Immature natural killer cell (primary cell): ENCODE results near the gene ASF1B. TPM values are rescaled to one million over a fixed set of nuclear protein-coding genes. Genes with fewer than 3 reads are reported as not detected.

ENCODE experiments used
- DNase-seq, 3 donors: peaks; one replicate each; pipeline ENCODE4 v3.0.0; 2022; ENCODE audit warnings: mixed read lengths in 1 of 3
- H3K27ac Mint-ChIP-seq, 6 donors: one replicate each; pipeline ENCODE4 v1.8.0; 2020; ENCODE audit warnings: mixed read lengths in 6 of 6, mild to moderate bottlenecking in 5 of 6, inconsistent platforms in 4 of 6, moderate library complexity in 3 of 6
- H3K27me3 Mint-ChIP-seq, 3 donors: one replicate each; pipeline ENCODE4 v1.8.0; 2020 to 2021; ENCODE audit warnings: low read depth in 3 of 3, mild to moderate bottlenecking in 3 of 3, mixed read lengths in 3 of 3, moderate library complexity in 3 of 3, inconsistent platforms in 1 of 3
- H3K36me3 Mint-ChIP-seq, 3 donors: one replicate each; pipeline ENCODE4 v1.8.0; 2020; ENCODE audit warnings: mixed read lengths in 3 of 3, inconsistent platforms in 2 of 3, mild to moderate bottlenecking in 2 of 3
- H3K4me1 Mint-ChIP-seq, 2 donors: one replicate each; pipeline ENCODE4 v1.8.0; 2020; ENCODE audit warnings: inconsistent platforms in 2 of 2, mild to moderate bottlenecking in 2 of 2, mixed read lengths in 2 of 2, moderate library complexity in 1 of 2
- H3K4me3 Mint-ChIP-seq, 5 donors: one replicate each; pipeline ENCODE4 v1.8.0; 2020; ENCODE audit warnings: mild to moderate bottlenecking in 5 of 5, mixed read lengths in 5 of 5, inconsistent platforms in 3 of 5, moderate library complexity in 3 of 5
- H3K9me3 Mint-ChIP-seq, 6 donors: one replicate each; pipeline ENCODE4 v1.8.0; 2020; ENCODE audit warnings: mild to moderate bottlenecking in 6 of 6, mixed read lengths in 6 of 6, inconsistent platforms in 4 of 6, moderate library complexity in 3 of 6
- polyA plus RNA-seq, 3 donors: library from polyadenylated mRNA; unstranded; fragments of 300-500 nt; fragmentation: Illumina TruSeq; gene quantifications; one replicate each; pipeline ENCODE4 v1.2.3, GENCODE V29; 2021

The ASF1B gene
- polyA plus RNA-seq, 3 donors from 2014 or later, result 7.0 to 11.8 (median 9.7) TPM

DNA sequence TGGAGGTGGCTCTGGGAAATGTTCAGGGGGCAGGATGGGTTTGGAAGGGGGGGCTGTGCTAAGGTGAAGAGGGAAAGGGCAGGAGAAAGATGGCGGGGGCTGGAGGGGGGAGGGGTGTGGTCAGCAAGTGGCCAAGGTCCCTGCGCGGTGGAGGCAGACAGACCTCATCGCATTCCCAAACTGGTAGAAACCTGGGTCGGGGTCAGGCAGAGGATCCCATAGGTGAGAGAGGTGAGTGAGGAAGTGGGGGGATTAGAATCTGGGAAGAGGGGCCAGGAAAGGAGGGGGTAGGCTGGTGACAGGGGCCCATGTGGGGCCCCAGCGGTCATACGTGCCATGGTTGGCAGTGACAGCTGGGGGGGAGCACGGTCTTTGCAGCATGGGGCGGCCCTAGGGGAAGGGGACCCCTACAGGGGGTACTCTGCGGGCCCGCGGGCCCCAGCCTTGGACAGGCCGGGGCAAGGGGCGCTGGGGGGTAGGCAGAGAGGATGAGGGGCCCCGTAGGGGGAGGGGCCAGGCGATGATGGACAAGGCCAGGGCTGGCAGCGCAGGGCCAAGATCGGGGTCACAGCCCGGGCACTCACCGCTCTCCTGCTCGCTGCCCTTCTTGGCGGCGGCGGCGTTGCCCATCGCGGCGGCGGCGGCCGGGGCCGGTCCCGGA is 19.3 kb downstream of the ASF1B start:
- no peaks in the 10 kb centered on the region for H3K36me3 Mint-ChIP-seq
- peak overlapping the region in 5 of 6 donors; percentile 77 to 91 (median 84) for H3K27ac Mint-ChIP-seq
- DNase-seq, result peak in 1 of 3 donors; percentile 14
- H3K4me1 Mint-ChIP-seq, result peaks cover 29 to 32% of the 10 kb centered on the region in 2 donors
- peaks cover 5 to 9% (median 7%) of the 10 kb centered on the region in 3 donors for H3K27me3 Mint-ChIP-seq
- peak overlapping the region; percentile 74 to 92 (median 88) for H3K4me3 Mint-ChIP-seq
- H3K9me3 Mint-ChIP-seq, result peaks cover 0 to 1% (median 0%) of the 10 kb centered on the region in 6 donors

DNA sequence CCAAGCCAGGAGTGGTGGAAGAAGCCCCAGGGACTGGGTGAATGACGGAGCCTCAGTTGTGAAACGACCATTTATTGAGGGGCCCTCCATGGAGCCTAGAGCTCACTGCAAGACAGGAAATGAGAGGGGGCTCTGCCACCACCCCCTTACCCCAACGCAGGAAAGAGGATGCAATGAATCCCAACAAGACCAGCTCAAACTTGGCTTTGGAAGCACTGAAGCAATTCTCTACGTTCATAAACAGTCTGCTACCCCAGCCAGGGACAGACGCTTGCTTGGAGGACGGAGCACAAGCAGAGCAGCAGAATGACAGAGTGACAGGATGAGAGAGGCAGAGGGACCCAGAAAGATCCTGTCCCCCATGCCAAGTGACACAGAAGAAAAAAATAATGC is 19.9 kb downstream of the ASF1B start:
- no peak for DNase-seq
- Mint-ChIP-seq H3K27ac (peak overlapping the region; percentile 22 to 91 (median 78)), H3K4me1 (peaks cover 29 to 32% of the 10 kb centered on the region in 2 donors)

DNA sequence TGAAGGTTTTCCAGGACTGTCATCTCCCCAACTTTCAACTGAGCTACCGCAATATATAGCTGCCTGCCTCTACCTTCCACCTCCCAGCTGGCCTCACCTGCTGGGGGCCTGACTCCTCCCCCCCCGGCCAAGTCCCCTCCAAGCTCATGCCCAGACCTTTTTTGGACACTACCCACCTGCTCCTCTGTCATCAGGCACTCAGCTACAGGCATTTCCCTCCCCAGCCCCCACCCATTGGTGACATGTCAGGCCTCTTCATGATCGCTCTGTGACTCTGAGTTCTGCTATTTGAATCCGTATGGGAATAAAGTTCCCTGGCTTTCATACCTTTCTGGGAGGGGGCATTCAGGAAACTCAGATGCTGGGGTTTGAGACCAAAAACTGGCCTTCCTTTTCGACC is 20.6 kb downstream of the ASF1B start:
- Mint-ChIP-seq H3K27ac (peak overlapping the region in 3 of 6 donors; percentile 24 to 77 (median 34)), H3K4me3 (peak overlapping the region; percentile 74 to 92 (median 88)), H3K27me3 (peaks cover 5 to 9% (median 7%) of the 10 kb centered on the region in 3 donors), H3K4me1 (peaks cover 29 to 32% of the 10 kb centered on the region in 2 donors), H3K36me3 (no peaks in the 10 kb centered on the region), H3K9me3 (peaks cover 0 to 1% (median 0%) of the 10 kb centered on the region in 6 donors)
- DNase-seq, result no peak

More for the DNA sequence above, 19.9 kb downstream of the ASF1B start:
- H3K27me3 Mint-ChIP-seq, result peaks cover 5 to 9% (median 7%) of the 10 kb centered on the region in 3 donors
- H3K36me3 Mint-ChIP-seq, result no peaks in the 10 kb centered on the region
- peaks cover 0 to 1% (median 0%) of the 10 kb centered on the region in 6 donors for H3K9me3 Mint-ChIP-seq
- peak overlapping the region; percentile 74 to 92 (median 88) for H3K4me3 Mint-ChIP-seq

DNA sequence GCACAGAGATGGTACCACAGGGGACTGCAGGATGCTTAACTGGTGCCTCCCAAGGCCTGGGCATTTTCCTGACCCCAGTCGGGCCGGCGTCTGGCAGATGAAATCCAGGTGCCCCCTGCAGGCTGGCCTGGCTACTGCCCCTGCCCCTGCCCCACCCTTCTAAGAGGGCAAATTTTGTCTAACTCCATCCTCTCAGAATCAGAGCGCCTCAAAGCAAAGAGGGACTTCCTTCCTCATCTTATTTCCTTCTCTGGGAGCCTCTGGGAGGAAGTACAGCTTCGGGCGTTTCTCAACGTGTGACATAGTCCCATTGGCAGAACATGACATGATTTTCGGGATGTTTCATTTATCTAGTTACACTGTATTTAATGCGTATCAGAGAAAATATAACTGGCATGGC is 21.5 kb downstream of the ASF1B start:
- Mint-ChIP-seq H3K4me1 (peaks cover 29 to 32% of the 10 kb centered on the region in 2 donors), H3K27me3 (peaks cover 5 to 9% (median 7%) of the 10 kb centered on the region in 3 donors), H3K4me3 (peak overlapping the region in 2 of 5 donors; percentile 33 to 35), H3K9me3 (peaks cover 0 to 1% (median 0%) of the 10 kb centered on the region in 6 donors), H3K27ac (peak overlapping the region in 1 of 6 donors; percentile 40), H3K36me3 (no peaks in the 10 kb centered on the region)
- peak; percentile 40 to 43 (median 42) for DNase-seq

DNA sequence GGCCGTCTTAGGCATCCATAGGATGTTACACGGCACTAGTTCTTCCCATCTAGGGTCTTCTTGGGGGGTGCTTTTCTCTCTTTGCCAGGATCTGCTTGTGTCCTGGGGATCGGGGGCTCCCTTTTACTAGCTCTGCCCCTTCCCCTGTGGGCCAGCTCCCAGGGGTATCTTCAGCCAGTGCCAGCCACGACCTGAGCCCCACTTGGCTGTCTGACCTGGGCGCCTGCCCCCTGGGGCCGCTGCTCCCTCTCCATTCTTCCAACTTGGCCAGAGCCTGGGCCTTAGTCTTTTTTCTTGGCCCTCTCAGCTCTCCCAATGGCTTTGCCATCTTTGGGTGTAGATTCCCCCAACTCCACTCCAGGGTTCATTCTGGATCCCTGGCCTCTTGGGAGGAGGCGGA is 21.9 kb downstream of the ASF1B start:
- no peak for DNase-seq
- Mint-ChIP-seq H3K36me3 (no peaks in the 10 kb centered on the region), H3K27ac (peak overlapping the region in 1 of 6 donors; percentile 40), H3K9me3 (peaks cover 0 to 1% (median 0%) of the 10 kb centered on the region in 6 donors), H3K4me3 (no peak overlapping the region), H3K4me1 (peaks cover 29 to 32% of the 10 kb centered on the region in 2 donors), H3K27me3 (peaks cover 5 to 9% (median 7%) of the 10 kb centered on the region in 3 donors)

DNA sequence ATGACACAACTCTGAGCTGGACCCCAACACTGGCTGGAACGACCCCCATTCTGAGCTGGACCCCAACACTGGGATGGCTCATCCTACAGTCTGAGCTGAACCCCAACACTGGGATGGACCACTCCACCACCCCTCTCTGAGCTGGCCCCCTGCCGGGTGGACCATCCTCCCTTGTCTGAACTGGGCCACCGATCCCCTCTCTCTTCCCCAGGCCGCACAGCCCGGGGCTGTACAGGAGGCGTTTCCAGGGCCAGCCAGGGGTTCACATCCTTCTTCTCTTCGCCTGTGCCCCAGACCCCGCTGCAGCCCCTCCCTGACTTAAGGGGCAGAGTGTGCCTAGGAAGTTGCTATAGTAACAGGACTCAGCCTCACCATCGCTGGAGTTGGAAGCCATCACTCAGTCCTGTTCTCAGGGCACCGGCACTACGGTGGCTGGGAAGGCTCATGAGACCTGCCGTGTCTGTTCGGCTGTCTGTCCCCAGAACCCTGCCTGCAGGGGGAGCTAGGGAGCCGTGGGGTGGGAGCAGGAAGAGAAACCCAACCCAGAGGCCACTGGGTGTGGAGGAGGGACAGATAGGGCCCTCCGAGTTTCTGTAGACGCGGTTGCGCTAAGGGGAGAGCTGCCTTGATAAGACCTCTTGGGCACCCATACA is 22.5 kb downstream of the ASF1B start:
- H3K4me1 Mint-ChIP-seq, result peaks cover 23 to 28% of the 10 kb centered on the region in 2 donors
- H3K27me3 Mint-ChIP-seq, result peaks cover 5 to 9% (median 7%) of the 10 kb centered on the region in 3 donors
- H3K9me3 Mint-ChIP-seq, result peaks cover 0 to 1% (median 0%) of the 10 kb centered on the region in 6 donors
- peak overlapping the region in 1 of 6 donors; percentile 40 for H3K27ac Mint-ChIP-seq
- no peak overlapping the region for H3K4me3 Mint-ChIP-seq
- no peaks in the 10 kb centered on the region for H3K36me3 Mint-ChIP-seq
- DNase-seq, result peak; percentile 21 to 32 (median 27)

DNA sequence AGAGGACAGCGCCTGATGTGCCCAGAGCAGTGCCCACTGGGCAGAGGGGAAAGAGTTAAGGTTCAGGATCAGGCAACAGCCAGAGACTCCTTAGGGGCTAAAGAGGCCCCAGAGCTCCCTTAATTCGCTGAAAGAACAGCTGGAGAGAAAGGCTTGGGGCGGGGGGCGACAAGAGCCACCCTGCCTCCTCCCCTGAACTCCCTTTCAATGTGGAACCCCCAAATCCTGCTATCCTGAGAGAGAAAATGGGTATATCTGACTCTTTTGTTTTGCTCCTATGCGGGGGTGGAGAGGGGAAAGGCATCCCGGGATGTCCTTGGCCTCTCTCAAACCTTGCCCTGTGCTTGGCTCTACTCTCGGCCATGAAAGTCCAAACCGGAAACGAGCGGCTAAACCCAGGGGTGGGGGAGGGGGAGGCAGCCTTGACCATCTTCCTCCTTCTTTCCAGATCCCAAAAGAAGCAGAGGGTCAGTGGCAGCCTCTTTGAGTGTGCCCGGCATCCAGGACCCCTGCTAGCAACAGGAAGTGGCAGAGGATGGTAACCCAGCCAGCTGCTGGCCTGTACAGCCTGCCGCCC is 23.5 kb downstream of the ASF1B start:
- no peak for DNase-seq
- Mint-ChIP-seq H3K36me3 (no peaks in the 10 kb centered on the region), H3K9me3 (peaks cover 0 to 1% (median 0%) of the 10 kb centered on the region in 6 donors), H3K4me3 (no peak overlapping the region), H3K27ac (no peak overlapping the region), H3K4me1 (peaks cover 17 to 23% of the 10 kb centered on the region in 2 donors), H3K27me3 (peaks cover 3 to 6% (median 4%) of the 10 kb centered on the region in 3 donors)

DNA sequence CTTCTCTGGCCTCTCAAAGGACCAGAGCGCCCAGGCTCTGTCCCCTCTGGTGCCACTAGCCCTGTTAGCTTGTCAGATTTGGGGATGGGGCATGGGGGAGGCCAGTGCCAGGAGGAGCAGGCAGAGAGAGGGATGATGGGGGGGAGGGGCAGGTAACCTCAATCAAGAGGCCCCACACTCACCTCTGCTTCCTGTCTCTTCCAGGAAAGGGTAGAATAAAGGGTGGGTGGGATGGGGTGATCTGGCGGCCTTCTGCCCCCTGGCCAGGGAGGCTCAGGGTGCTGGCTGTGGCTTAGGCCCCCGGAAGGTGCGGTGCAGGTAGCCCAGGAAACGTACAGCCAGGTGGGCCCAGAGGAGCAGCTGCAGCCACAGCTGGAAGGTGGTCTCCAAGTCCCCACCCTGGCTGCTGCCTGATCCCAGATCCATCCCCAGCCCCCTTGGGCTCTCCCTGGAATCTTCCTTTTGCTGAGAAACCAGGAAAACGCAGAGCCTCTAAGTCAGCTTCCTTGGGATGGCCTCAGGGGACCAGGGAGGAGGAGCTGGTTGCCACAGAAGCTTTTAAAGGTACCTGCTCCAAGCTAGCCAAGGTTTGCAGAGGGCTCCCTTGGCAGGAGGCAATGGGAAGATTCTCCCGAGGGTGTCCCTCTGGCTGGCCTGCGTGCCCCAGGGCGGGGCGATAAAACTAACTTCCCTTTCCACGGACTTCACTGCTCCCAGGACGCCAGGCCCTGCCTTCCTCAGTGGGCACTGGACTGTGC is 24.2 kb downstream of the ASF1B start:
- H3K4me1 Mint-ChIP-seq, result peaks cover 17 to 21% of the 10 kb centered on the region in 2 donors
- no peaks in the 10 kb centered on the region for H3K36me3 Mint-ChIP-seq
- H3K27me3 Mint-ChIP-seq, result peaks cover 0 to 2% (median 2%) of the 10 kb centered on the region in 3 donors
- no peak for DNase-seq
- H3K9me3 Mint-ChIP-seq, result peaks cover 0 to 1% (median 0%) of the 10 kb centered on the region in 6 donors
- H3K27ac Mint-ChIP-seq, result no peak overlapping the region
- no peak overlapping the region for H3K4me3 Mint-ChIP-seq

DNA sequence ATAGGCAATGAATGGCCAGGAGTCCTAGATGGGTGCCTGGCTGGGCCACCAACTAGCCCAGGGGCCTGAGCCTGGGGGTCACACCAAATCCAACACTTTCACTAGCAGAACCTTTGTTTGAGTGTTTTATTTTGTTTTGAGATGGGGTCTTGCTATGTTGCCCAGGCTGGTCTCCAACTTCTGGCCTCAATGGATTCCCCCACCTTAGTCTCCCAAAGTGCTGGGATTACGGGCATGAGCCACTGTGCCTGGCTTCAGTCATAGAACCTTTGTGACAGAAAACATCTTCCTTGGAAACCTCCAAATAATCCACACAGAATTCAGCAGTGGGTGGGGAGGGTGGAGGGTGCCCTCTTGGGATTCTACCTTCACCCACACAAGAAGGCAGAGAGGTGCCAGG is 24.9 kb downstream of the ASF1B start:
- no peak overlapping the region for H3K27ac Mint-ChIP-seq
- H3K9me3 Mint-ChIP-seq, result peaks cover 0 to 1% (median 0%) of the 10 kb centered on the region in 6 donors
- no peak overlapping the region for H3K4me3 Mint-ChIP-seq
- peaks cover 0 to 2% (median 1%) of the 10 kb centered on the region in 3 donors for H3K27me3 Mint-ChIP-seq
- H3K36me3 Mint-ChIP-seq, result no peaks in the 10 kb centered on the region
- peaks cover 12 to 15% of the 10 kb centered on the region in 2 donors for H3K4me1 Mint-ChIP-seq
- DNase-seq, result no peak

DNA sequence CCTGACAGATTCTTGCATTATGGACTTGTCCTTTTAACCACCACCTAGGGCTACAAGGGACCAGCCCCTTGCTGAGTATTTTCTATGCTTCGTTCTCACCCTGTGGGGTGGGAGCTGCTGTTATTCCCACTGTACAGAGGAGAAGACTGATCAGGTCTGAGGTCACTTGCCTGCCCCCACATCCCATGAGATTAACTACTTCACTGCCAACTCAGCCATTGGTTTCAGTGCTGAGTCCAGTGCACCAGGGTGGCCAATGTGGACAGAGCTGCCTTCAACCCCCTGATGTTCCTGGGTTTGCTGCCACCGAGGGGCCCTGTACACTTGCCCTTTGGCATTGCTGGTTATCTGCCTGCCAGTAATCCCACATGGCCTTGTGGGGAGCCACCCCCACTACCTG is 25.7 kb downstream of the ASF1B start:
- Mint-ChIP-seq H3K9me3 (peaks cover 0 to 1% (median 0%) of the 10 kb centered on the region in 6 donors), H3K4me3 (no peak overlapping the region), H3K27me3 (peaks cover 0 to 2% (median 0%) of the 10 kb centered on the region in 3 donors), H3K36me3 (peaks cover 0 to 3% (median 0%) of the 10 kb centered on the region in 3 donors), H3K27ac (peak overlapping the region in 1 of 6 donors; percentile 50), H3K4me1 (peaks cover 3 to 9% of the 10 kb centered on the region in 2 donors)
- no peak for DNase-seq

DNA sequence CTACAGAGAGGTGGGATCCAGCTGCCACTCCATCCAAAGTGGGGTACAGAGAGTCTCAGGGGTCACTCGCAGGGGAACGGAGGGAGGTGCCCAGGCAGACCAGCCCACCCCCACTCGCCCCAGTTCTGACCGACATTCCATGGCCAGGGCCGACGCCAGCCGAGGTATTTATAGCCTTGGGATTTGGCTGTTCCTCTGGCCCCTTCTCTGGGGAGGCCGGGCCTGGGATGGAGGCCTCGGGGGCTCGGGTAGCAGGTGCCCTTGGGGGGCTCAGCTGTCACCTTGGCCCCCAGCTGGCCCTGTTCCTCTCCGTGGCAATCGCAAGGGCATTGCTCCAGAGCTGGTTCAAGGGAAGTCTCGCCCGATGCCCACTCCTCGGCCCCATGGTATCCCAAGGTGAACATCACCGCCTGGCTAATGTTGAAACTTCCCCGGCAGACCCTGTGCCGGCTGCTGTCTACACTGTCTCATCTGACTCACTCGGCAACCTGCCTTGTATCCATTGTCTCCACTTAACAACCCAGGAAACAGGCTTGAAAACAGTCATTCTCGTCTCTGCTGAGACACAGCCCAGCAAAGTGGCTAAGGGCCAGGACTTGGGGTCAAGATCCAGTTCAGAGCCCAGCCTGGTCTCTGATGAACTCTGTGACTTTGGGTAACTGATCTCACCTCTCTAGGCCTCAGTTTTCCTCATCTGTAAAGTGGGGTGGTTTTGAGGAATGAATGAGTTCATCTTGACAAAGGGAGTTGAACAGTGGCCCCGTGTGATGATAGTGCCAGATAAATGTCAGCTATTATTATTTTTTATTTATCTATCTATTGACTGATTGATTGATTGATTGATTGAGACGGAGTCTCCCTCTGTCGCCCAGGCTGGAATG is 28.6 kb downstream of the ASF1B start:
- peaks cover 0 to 8% (median 0%) of the 10 kb centered on the region in 3 donors for H3K36me3 Mint-ChIP-seq
- H3K27me3 Mint-ChIP-seq, result no peaks in the 10 kb centered on the region
- no peaks in the 10 kb centered on the region for H3K9me3 Mint-ChIP-seq
- DNase-seq, result no peak
- no peak overlapping the region for H3K27ac Mint-ChIP-seq
- H3K4me3 Mint-ChIP-seq, result no peak overlapping the region
- H3K4me1 Mint-ChIP-seq, result peaks cover 0 to under 1% of the 10 kb centered on the region in 2 donors

DNA sequence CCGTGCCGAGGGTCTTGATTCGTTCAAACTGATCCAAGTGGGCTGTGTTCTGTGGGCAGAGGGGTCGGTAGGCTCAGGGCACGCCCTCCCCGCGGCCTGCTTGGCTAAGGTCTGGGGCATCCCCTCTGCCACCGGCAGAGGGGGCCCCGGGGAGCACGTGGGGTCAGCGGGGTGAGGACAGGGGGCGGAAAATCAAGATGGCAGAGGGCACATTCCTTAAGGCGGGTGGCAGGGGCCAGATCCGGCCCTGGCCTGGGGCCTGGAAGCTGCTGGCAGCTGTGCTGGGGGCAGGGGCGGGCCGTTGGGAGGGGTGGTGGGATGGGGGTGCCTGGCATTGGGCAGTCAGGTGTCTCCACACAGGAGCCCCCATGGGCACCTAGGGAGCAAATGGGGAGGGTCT is 29.5 kb downstream of the ASF1B start:
- H3K4me1 Mint-ChIP-seq, result no peaks in the 10 kb centered on the region
- H3K27ac Mint-ChIP-seq, result no peak overlapping the region
- H3K36me3 Mint-ChIP-seq, result peaks cover 0 to 8% (median 0%) of the 10 kb centered on the region in 3 donors
- no peak overlapping the region for H3K4me3 Mint-ChIP-seq
- H3K9me3 Mint-ChIP-seq, result no peaks in the 10 kb centered on the region
- no peaks in the 10 kb centered on the region for H3K27me3 Mint-ChIP-seq
- no peak for DNase-seq
